ENCODE results near the gene OR52N1. TPM values are rescaled to one million over a fixed set of nuclear protein-coding genes. Genes with fewer than 3 reads are reported as not detected.

Gene OR52N1
- total RNA-seq, 1 donor from 2014 or later: not detected

- H3K27ac Mint-ChIP-seq: no peak overlapping the region
- TF ChIP-seq CTCF (IDR thresholded peaks at IDR 0.05; ENCODE audit: unreplicated experiment): no peak
- H3K9me3 Mint-ChIP-seq (ENCODE audit: low read depth): peaks cover 14% of the 10 kb centered on the region
- no peak overlapping the region for H3K4me3 Mint-ChIP-seq (ENCODE audit: low read depth)
- DNase-seq (ENCODE audit: low spot score, unreplicated experiment): no peak
- H3K36me3 Mint-ChIP-seq (ENCODE audit: insufficient read depth): peaks cover 2% of the 10 kb centered on the region
- H3K27me3 Mint-ChIP-seq: peaks cover 8% of the 10 kb centered on the region
- peaks cover 6% of the 10 kb centered on the region for H3K4me1 Mint-ChIP-seq (ENCODE audit: low read depth)
Observed at GRCh38 chr11:5807580-5807979, 16.5 kb upstream of the OR52N1 start.

GRCh38 chr11:5803982-5804381 is 12.9 kb upstream of the OR52N1 start:
- peaks cover 3% of the 10 kb centered on the region for H3K4me1 Mint-ChIP-seq (ENCODE audit: low read depth)
- peaks cover 14% of the 10 kb centered on the region for H3K9me3 Mint-ChIP-seq (ENCODE audit: low read depth)
- no peak overlapping the region for H3K4me3 Mint-ChIP-seq (ENCODE audit: low read depth)
- peaks cover 2% of the 10 kb centered on the region for H3K36me3 Mint-ChIP-seq (ENCODE audit: insufficient read depth)
- DNase-seq (ENCODE audit: low spot score, unreplicated experiment): no peak
- H3K27ac Mint-ChIP-seq: no peak overlapping the region
- H3K27me3 Mint-ChIP-seq: peaks cover 4% of the 10 kb centered on the region
- TF ChIP-seq CTCF (IDR thresholded peaks at IDR 0.05; ENCODE audit: unreplicated experiment): no peak

DNA sequence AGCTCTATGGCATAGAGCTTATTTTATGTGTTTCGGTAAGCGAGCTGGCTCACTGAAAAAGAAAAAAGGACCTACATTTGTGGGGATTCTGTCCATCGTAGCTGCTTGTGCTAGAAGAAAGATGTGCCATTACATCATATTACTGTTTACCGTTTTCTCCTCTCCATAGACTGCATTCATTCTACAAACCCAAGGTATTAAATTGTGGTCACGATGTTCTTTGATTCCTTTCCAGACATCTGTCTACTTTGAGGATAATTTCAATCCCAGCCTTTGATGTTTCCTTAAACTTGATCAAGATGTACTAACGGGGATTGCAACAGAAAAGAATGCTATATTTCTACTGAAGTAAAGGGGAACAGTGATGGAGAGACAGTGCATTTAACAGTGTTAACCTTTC is 5.5 kb upstream of the OR52N1 start:
- no peak overlapping the region for H3K4me3 Mint-ChIP-seq (ENCODE audit: low read depth)
- H3K27me3 Mint-ChIP-seq: peaks cover 3% of the 10 kb centered on the region
- no peak for TF ChIP-seq CTCF (IDR thresholded peaks at IDR 0.05; ENCODE audit: unreplicated experiment)
- no peak for DNase-seq (ENCODE audit: low spot score, unreplicated experiment)
- no peaks in the 10 kb centered on the region for H3K36me3 Mint-ChIP-seq (ENCODE audit: insufficient read depth)
- no peak overlapping the region for H3K27ac Mint-ChIP-seq
- no peaks in the 10 kb centered on the region for H3K4me1 Mint-ChIP-seq (ENCODE audit: low read depth)
- H3K9me3 Mint-ChIP-seq (ENCODE audit: low read depth): no peaks in the 10 kb centered on the region

GRCh38 chr11:5783255-5783654 is 7.8 kb downstream of the OR52N1 start, which contains the start of gene OR52N5:
Gene OR52N5, minus strand, starts transcription at chr11:5783355. Its CDS starts 4,721 bp downstream, at chr11:5778634.
- Mint-ChIP-seq H3K27ac (no peak within 1 kb of the TSS), H3K4me3 (ENCODE audit: low read depth) (no peak within 1 kb of the TSS)
- TF ChIP-seq CTCF (IDR thresholded peaks at IDR 0.05; ENCODE audit: unreplicated experiment): no peak

GRCh38 chr11:5767056-5767455 is 24.0 kb downstream of the OR52N1 start:
- Mint-ChIP-seq H3K9me3 (ENCODE audit: low read depth) (no peaks in the 10 kb centered on the region), H3K4me1 (ENCODE audit: low read depth) (no peaks in the 10 kb centered on the region), H3K27ac (no peak overlapping the region), H3K27me3 (no peaks in the 10 kb centered on the region), H3K4me3 (ENCODE audit: low read depth) (no peak overlapping the region), H3K36me3 (ENCODE audit: insufficient read depth) (no peaks in the 10 kb centered on the region)
- no peak for TF ChIP-seq CTCF (IDR thresholded peaks at IDR 0.05; ENCODE audit: unreplicated experiment)
- no peak for DNase-seq (ENCODE audit: low spot score, unreplicated experiment)

More at GRCh38 chr11:5783255-5783654, 7.8 kb downstream of the OR52N1 start, which contains the start of gene OR52N5:
- DNase-seq (ENCODE audit: low spot score, unreplicated experiment): no peak
- no peaks in the 10 kb centered on the region for H3K9me3 Mint-ChIP-seq (ENCODE audit: low read depth)
- no peaks in the 10 kb centered on the region for H3K4me1 Mint-ChIP-seq (ENCODE audit: low read depth)
- H3K36me3 Mint-ChIP-seq (ENCODE audit: insufficient read depth): no peaks in the 10 kb centered on the region
- H3K27me3 Mint-ChIP-seq: peaks cover 23% of the 10 kb centered on the region
